ENCODE results near the gene POU2AF3. TPM values are rescaled to one million over a fixed set of nuclear protein-coding genes. Genes with fewer than 3 reads are reported as not detected.

Gene POU2AF3
- total RNA-seq, 4 donors from 2014 or later = 6.0 to 9.6 (median 7.1) TPM

DNA sequence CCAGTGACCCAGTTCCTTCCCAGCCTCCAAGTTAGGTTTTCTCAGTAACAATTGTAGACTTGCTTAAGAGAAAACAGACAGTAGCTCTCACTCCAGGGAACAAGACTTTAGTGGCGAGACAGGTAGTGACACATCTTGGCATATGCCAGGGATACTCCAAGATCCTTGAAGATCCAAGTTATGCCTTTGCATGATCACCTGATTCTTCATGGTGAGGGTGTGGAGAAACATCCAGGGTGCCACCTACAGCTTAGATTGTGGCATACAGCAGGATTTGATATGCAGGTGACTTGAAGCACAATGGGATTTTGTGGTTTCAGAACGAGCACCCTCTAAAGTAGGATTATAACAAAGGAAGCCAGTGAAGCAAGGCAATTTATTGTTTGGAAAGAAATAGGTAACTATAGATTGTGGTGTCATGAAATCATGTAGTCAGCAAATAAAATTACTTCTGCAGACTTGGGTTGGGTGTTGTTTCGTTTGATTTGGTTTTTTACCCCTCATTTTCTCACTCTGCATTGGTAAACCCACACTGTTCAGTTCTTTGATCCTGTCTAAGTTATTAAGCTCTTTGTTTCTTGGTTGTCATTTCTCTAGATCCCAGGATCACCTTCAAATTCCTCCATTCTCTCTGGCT, 9.2 kb downstream of the POU2AF3 start:
- intact Hi-C loops (cut with DNase I; ENCODE audit: low total_unique reads) = no loop called here
- H3K4me1 ChIP-seq = peaks cover 7 to 46% (median 13%) of the 10 kb centered on the region in 4 donors
- H3K27ac ChIP-seq = peak overlapping the region; percentile 16 to 44 (median 30)
- no peaks in the 10 kb centered on the region for H3K9me3 ChIP-seq
- no peaks in the 10 kb centered on the region for H3K27me3 ChIP-seq
- TF ChIP-seq, protein P1, sequence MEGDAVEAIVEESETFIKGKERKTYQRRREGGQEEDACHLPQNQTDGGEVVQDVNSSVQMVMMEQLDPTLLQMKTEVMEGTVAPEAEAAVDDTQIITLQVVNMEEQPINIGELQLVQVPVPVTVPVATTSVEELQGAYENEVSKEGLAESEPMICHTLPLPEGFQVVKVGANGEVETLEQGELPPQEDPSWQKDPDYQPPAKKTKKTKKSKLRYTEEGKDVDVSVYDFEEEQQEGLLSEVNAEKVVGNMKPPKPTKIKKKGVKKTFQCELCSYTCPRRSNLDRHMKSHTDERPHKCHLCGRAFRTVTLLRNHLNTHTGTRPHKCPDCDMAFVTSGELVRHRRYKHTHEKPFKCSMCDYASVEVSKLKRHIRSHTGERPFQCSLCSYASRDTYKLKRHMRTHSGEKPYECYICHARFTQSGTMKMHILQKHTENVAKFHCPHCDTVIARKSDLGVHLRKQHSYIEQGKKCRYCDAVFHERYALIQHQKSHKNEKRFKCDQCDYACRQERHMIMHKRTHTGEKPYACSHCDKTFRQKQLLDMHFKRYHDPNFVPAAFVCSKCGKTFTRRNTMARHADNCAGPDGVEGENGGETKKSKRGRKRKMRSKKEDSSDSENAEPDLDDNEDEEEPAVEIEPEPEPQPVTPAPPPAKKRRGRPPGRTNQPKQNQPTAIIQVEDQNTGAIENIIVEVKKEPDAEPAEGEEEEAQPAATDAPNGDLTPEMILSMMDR (IDR thresholded peaks at IDR 0.05) = no peak
- TF ChIP-seq POLR2AphosphoS5 (IDR thresholded peaks at IDR 0.05) (no peak), POLR2A (IDR thresholded peaks at IDR 0.05) (no peak), EP300 (IDR thresholded peaks at IDR 0.05; ENCODE audit: low read depth) (no peak)
- H3K4me3 ChIP-seq = no peak overlapping the region
- no peaks in the 10 kb centered on the region for H3K36me3 ChIP-seq
- no peak for DNase-seq
- in situ Hi-C loops (cut with MboI; ENCODE audit: low pct_ligation_motif_present in 1 of 4, low pct_unique_long_range_greater_than_20kb in 1 of 4, low sequenced_read_pairs in 3 of 4) = no loop called here
- 33 to 47% methylated on average over 1 to 3 of the region's 3 CpGs for WGBS, 2 donors (ENCODE audit: low coverage in 1 of 2)

DNA sequence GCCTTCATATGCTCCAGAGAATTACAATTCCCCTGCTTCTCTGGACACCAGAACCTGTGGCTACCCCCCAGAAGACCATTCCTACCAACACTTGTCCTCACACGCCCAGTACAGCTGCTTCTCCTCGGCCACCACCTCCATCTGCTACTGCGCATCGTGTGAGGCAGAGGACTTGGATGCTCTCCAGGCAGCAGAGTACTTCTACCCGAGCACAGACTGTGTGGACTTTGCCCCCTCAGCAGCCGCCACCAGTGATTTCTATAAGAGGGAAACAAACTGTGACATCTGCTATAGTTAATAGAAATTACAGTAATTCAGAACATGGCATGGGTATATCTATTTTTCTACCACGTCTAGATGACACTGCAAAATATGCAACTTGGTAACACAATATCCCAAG, 9.8 kb downstream of the POU2AF3 start:
- Histone ChIP-seq H3K4me1 (peaks cover 7 to 40% (median 8%) of the 10 kb centered on the region in 4 donors), H3K36me3 (no peaks in the 10 kb centered on the region), H3K9me3 (no peaks in the 10 kb centered on the region), H3K4me3 (no peak overlapping the region), H3K27me3 (no peaks in the 10 kb centered on the region), H3K27ac (peak overlapping the region; percentile 16 to 44 (median 30))
- DNase-seq = peak; percentile 87
- in situ Hi-C loops (cut with MboI; ENCODE audit: low pct_ligation_motif_present in 1 of 4, low pct_unique_long_range_greater_than_20kb in 1 of 4, low sequenced_read_pairs in 3 of 4) = no loop called here
- peak in 1 of 3 donors; percentile 58 for TF ChIP-seq POLR2AphosphoS5 (IDR thresholded peaks at IDR 0.05)
- TF ChIP-seq EP300 (IDR thresholded peaks at IDR 0.05; ENCODE audit: low read depth) = no peak
- WGBS, 2 donors (ENCODE audit: low coverage in 1 of 2) = 28 to 46% methylated on average over 3 to 7 of the region's 7 CpGs
- intact Hi-C loops (cut with DNase I; ENCODE audit: low total_unique reads) = no loop called here

DNA sequence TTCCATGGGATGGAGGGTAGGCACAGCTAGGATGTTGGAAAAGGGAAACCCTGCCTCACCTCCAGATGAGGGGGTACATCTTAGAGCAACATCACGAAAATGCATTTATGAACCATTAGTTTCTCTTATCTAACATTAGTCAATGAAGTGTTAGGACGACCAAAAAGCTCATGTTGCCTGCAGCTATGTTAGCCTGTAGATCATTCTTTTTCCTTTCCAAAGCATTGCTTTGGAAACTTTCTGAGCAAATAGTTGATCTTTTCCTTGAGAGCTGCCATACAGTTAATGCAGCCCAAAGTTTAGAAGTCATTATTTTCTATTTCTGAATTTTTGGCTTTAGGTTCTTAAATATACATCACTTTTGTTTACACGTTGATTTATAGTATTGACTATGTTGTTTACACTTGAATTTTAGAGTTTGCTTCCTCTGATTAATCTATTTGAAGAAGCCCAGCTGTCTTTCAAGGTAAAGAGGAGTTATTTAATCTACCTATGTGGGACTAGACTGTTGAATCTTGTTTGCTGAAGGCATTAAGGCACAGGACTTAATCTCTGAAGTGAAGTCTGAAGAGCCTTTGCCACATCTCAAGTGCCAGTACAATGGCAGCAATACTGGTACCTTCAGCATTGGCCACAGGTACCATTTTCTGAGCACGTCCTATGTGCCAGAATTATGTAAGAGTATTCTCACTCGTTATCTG, 11.0 kb downstream of the POU2AF3 start:
- in situ Hi-C loops (cut with MboI; ENCODE audit: low pct_ligation_motif_present in 1 of 4, low pct_unique_long_range_greater_than_20kb in 1 of 4, low sequenced_read_pairs in 3 of 4) = no loop called here
- no peak for TF ChIP-seq POLR2AphosphoS5 (IDR thresholded peaks at IDR 0.05)
- no peak for TF ChIP-seq POLR2A (IDR thresholded peaks at IDR 0.05)
- TF ChIP-seq EP300 (IDR thresholded peaks at IDR 0.05; ENCODE audit: low read depth) = no peak
- TF ChIP-seq, protein P1 (IDR thresholded peaks at IDR 0.05) = no peak
- 61 to 77% methylated on average over 4 to 5 of the region's 5 CpGs for WGBS, 2 donors (ENCODE audit: low coverage in 1 of 2)
- Histone ChIP-seq H3K27ac (peak overlapping the region in 2 of 4 donors; percentile 3 to 11), H3K4me3 (no peak overlapping the region), H3K9me3 (no peaks in the 10 kb centered on the region), H3K4me1 (peaks cover 0 to 29% (median 3%) of the 10 kb centered on the region in 4 donors), H3K27me3 (no peaks in the 10 kb centered on the region), H3K36me3 (no peaks in the 10 kb centered on the region)
- DNase-seq = no peak
- intact Hi-C loops (cut with DNase I; ENCODE audit: low total_unique reads) = no loop called here

DNA sequence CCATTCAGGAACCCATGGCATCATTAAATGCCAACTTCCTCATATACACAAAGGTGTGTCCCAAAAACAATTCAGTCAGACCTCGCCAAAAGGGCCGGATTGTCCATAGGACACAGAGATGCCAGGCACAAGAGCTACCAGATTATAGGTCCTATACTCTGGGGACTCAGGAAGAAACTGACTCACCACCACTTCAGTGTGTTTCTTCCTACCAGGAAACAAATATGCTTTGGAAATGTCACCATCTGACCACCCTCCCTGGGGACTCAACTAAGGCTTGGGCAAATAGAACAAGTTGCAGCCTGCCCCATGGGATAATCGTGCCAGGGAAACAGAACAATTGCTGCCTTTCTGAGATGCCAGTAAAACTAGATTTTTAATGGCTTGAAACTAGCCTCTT, 11.7 kb downstream of the POU2AF3 start:
- Histone ChIP-seq H3K27me3 (no peaks in the 10 kb centered on the region), H3K27ac (peak overlapping the region in 3 of 4 donors; percentile 3 to 11 (median 11)), H3K9me3 (no peaks in the 10 kb centered on the region), H3K4me3 (no peak overlapping the region), H3K36me3 (no peaks in the 10 kb centered on the region), H3K4me1 (peaks cover 0 to 29% (median 3%) of the 10 kb centered on the region in 4 donors)
- in situ Hi-C loops (cut with MboI; ENCODE audit: low pct_ligation_motif_present in 1 of 4, low pct_unique_long_range_greater_than_20kb in 1 of 4, low sequenced_read_pairs in 3 of 4) (no loop called here), intact Hi-C loops (cut with DNase I; ENCODE audit: low total_unique reads) (no loop called here)
- WGBS, 2 donors (ENCODE audit: low coverage in 1 of 2) = 30 to 48% methylated on average over 1 to 3 of the region's 3 CpGs
- TF ChIP-seq, protein P1 (IDR thresholded peaks at IDR 0.05) = no peak
- TF ChIP-seq POLR2A (IDR thresholded peaks at IDR 0.05) (no peak), EP300 (IDR thresholded peaks at IDR 0.05; ENCODE audit: low read depth) (no peak), POLR2AphosphoS5 (IDR thresholded peaks at IDR 0.05) (no peak)
- peak; percentile 43 for DNase-seq
